ENCODE results near the gene H1-8.

GRCh38 chr3:129590215-129590614, 47.2 kb downstream of the H1-8 start:
- no peak for TF ChIP-seq POLR2A (IDR thresholded peaks at IDR 0.05)
- no peak for TF ChIP-seq CTCF (IDR thresholded peaks at IDR 0.05)

Measured in tibial nerve (tissue), 3 donors.